Mononuclear cell (primary cell): ENCODE results near the gene PIK3CB. TPM values are rescaled to one million over a fixed set of nuclear protein-coding genes. Genes with fewer than 3 reads are reported as not detected.
"Not testable (repeated sequence)": the region's sequence is repeated elsewhere in the genome, so short reads cannot be mapped to it uniquely, and the experiment has no call there.

ENCODE experiments used
- H3K27me3 ChIP-seq: 2 replicates; pipeline ENCODE4 v1.6.0; 2011; ENCODE audit warnings: low read length, control low read depth; ENCODE audit not compliant: insufficient read depth
- H3K4me1 ChIP-seq: 2 replicates; pipeline ENCODE4 v1.5.1; 2011; ENCODE audit warnings: mild to moderate bottlenecking, low read length, control low read depth; ENCODE audit not compliant: insufficient read depth
- H3K4me3 ChIP-seq: 2 replicates; pipeline ENCODE4 v1.5.1; 2011; ENCODE audit warnings: mild to moderate bottlenecking, low read length, moderate library complexity
- H3K9me3 ChIP-seq: 2 replicates; pipeline ENCODE4 v1.5.1; 2011; ENCODE audit warnings: low read depth, mild to moderate bottlenecking, control low read depth, low read length
- total RNA-seq: library from RNA; depleted of rRNA; stranded (reverse); fragments of >200 nt; gene quantifications from one replicate; pipeline ENCODE4 v1.2.3, GENCODE V29; 2012

PIK3CB gene
- total RNA-seq, 1 donor = 21.2 TPM

- H3K4me1 ChIP-seq = no peaks in the 10 kb centered on the region
- H3K4me3 ChIP-seq = no peak overlapping the region
- H3K9me3 ChIP-seq = no peaks in the 10 kb centered on the region
- H3K27me3 ChIP-seq = no peaks in the 10 kb centered on the region
Measured at GRCh38 chr3:138620431-138620830, 214.3 kb downstream of the PIK3CB start.

GRCh38 chr3:138615462-138615861, 219.3 kb downstream of the PIK3CB start:
- H3K4me1 ChIP-seq = no peaks in the 10 kb centered on the region
- no peaks in the 10 kb centered on the region for H3K9me3 ChIP-seq
- no peak overlapping the region for H3K4me3 ChIP-seq
- H3K27me3 ChIP-seq = no peaks in the 10 kb centered on the region

- Histone ChIP-seq H3K27me3 (no peaks in the 10 kb centered on the region), H3K4me3 (no peak overlapping the region), H3K4me1 (peaks cover 14% of the 10 kb centered on the region), H3K9me3 (no peaks in the 10 kb centered on the region)
Measured at GRCh38 chr3:138609898-138610266, 224.8 kb downstream of the PIK3CB start.

GRCh38 chr3:138608322-138609135, 226.2 kb downstream of the PIK3CB start, which contains the start of gene FAIM:
TSS of gene FAIM (plus strand) at chr3:138608771. CDS start at chr3:138619727, 10,956 bp downstream.
- peak within 1 kb of the TSS; percentile 52 for H3K4me3 ChIP-seq
- no peaks in the 10 kb centered on the region for H3K9me3 ChIP-seq
- no peaks in the 10 kb centered on the region for H3K27me3 ChIP-seq
- H3K4me1 ChIP-seq = peaks cover 14% of the 10 kb centered on the region

GRCh38 chr3:138604106-138604595, 230.6 kb downstream of the PIK3CB start:
- not testable (repeated sequence) for H3K4me3 ChIP-seq, H3K4me1 ChIP-seq, H3K27me3 ChIP-seq, H3K9me3 ChIP-seq

Other genes with a start within 250 kb of the PIK3CB start
- 40.7 TPM for gene CEP70, start 240.7 kb downstream of the PIK3CB start, total RNA-seq
- 2.5 TPM for gene FAIM, start 226.2 kb downstream of the PIK3CB start, total RNA-seq
- not detected for gene FOXL2, start 112.2 kb upstream of the PIK3CB start, total RNA-seq
- under 0.01 TPM for gene FOXL2NB, start 112.3 kb upstream of the PIK3CB start, total RNA-seq
- not detected for gene PRR23A, start 171.3 kb upstream of the PIK3CB start, total RNA-seq
- gene PRR23B, start 186.0 kb upstream of the PIK3CB start, total RNA-seq = not detected
- not detected for gene PRR23C, start 210.0 kb upstream of the PIK3CB start, total RNA-seq